ENCODE data around the gene SIN3B.

SIN3B gene

DNA sequence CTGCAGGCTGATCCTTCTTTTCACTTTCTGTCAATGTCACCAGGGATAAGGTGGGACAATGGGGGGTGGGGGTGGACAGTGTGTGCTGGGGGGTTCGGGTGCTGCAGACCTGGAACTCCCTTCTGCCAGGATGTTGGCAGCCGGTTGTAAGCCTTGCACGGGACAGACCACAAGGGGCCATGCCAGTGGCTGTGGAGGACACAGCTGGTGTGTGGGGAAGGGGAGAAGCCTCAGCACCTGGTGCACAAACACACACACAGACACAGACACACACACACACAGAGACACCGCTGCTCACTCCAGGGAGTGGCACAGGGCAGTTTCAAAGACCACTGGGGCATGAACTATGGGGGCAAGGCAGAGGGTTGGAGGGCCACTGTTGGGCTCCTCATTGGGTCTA, 63.2 kb downstream of the SIN3B start:
- Histone ChIP-seq H3K27ac (ENCODE audit: low read depth, low read length) (peak overlapping the region; percentile 65), H3K79me2 (ENCODE audit: insufficient read depth, low read length) (no peaks in the 10 kb centered on the region), H2AFZ (ENCODE audit: low read depth, low read length, severe bottlenecking) (no peak overlapping the region), H3K4me2 (ENCODE audit: low read depth, low read length, poor library complexity, severe bottlenecking) (no peak overlapping the region), H3K9me2 (replicated peaks; ENCODE audit: insufficient read depth, low read length) (no peaks in the 10 kb centered on the region), H3K27me3 (ENCODE audit: low read length) (no peaks in the 10 kb centered on the region), H3F3A (ENCODE audit: insufficient read depth) (no peaks in the 10 kb centered on the region), H3K9me3 (ENCODE audit: insufficient read depth, low read length) (no peaks in the 10 kb centered on the region), H4K20me1 (ENCODE audit: low read depth, low read length) (no peaks in the 10 kb centered on the region), H3K4me3 (ENCODE audit: insufficient read depth, low read length, poor library complexity, severe bottlenecking) (no peak overlapping the region), H3K36me3 (ENCODE audit: low read length) (no peaks in the 10 kb centered on the region), H3K9ac (ENCODE audit: low read length) (no peak overlapping the region)
- TF ChIP-seq EZH2phosphoT487 (conservative IDR thresholded peaks at IDR 0.05; ENCODE audit: low read length) = no peak
- TF ChIP-seq, protein P1, sequence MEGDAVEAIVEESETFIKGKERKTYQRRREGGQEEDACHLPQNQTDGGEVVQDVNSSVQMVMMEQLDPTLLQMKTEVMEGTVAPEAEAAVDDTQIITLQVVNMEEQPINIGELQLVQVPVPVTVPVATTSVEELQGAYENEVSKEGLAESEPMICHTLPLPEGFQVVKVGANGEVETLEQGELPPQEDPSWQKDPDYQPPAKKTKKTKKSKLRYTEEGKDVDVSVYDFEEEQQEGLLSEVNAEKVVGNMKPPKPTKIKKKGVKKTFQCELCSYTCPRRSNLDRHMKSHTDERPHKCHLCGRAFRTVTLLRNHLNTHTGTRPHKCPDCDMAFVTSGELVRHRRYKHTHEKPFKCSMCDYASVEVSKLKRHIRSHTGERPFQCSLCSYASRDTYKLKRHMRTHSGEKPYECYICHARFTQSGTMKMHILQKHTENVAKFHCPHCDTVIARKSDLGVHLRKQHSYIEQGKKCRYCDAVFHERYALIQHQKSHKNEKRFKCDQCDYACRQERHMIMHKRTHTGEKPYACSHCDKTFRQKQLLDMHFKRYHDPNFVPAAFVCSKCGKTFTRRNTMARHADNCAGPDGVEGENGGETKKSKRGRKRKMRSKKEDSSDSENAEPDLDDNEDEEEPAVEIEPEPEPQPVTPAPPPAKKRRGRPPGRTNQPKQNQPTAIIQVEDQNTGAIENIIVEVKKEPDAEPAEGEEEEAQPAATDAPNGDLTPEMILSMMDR (IDR thresholded peaks at IDR 0.05; ENCODE audit: insufficient read depth, low read length, poor library complexity, severe bottlenecking) = no peak

DNA sequence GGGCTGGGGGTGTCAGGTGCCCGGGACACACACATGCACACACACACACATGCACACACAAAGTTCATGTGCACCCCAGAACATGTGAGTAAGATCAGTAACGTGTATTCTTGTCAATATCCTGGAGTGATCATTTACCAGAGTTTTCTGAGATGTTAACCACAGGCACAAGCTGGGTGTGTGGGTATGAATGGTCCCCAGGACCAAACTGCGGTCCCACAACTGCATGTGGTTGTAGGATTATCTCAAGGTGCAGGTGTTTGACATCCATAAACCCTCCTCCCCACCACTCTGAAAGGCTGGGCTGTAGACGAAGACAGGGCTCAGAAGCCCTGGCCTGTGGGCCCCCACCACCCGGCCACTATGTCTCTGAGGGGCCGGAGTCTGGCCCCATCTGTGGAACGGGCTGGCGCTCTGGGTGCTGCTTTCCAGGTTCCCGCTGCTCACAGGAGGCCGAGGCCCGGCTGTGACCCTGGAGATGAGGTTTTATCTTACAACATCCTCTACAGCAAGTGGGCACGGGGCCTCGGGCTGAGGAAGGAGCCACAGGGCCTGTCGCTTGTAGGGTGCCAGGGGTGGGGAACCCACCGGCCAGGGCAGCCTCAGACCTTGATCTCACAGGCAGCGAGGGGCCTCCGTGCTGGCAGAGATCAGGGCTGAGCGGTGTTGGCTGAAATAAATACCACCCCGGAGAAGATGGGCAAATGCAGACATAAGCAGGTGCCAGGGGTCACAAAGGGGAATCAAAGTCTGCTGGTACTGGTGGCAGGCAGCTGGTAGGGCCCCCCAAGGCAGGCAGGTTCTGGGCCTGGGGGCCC, 63.9 kb downstream of the SIN3B start:
- no peaks in the 10 kb centered on the region for H3F3A ChIP-seq (ENCODE audit: insufficient read depth)
- H4K20me1 ChIP-seq (ENCODE audit: low read depth, low read length) = no peaks in the 10 kb centered on the region
- H3K9me3 ChIP-seq (ENCODE audit: insufficient read depth, low read length) = no peaks in the 10 kb centered on the region
- peak overlapping the region; percentile 1; the same call in 1 of the 2 replicates for H3K9ac ChIP-seq (ENCODE audit: low read length)
- no peaks in the 10 kb centered on the region for H3K9me2 ChIP-seq (replicated peaks; ENCODE audit: insufficient read depth, low read length)
- H3K27ac ChIP-seq (ENCODE audit: low read depth, low read length) = peak overlapping the region; percentile 65
- TF ChIP-seq, protein P1 (IDR thresholded peaks at IDR 0.05; ENCODE audit: insufficient read depth, low read length, poor library complexity, severe bottlenecking) = no peak
- TF ChIP-seq EZH2phosphoT487 (conservative IDR thresholded peaks at IDR 0.05; ENCODE audit: low read length) = no peak
- no peaks in the 10 kb centered on the region for H3K27me3 ChIP-seq (ENCODE audit: low read length)
- no peaks in the 10 kb centered on the region for H3K79me2 ChIP-seq (ENCODE audit: insufficient read depth, low read length)
- H3K4me3 ChIP-seq (ENCODE audit: insufficient read depth, low read length, poor library complexity, severe bottlenecking) = no peak overlapping the region
- peak overlapping the region; percentile 11 for H3K4me2 ChIP-seq (ENCODE audit: low read depth, low read length, poor library complexity, severe bottlenecking)
- no peak overlapping the region for H2AFZ ChIP-seq (ENCODE audit: low read depth, low read length, severe bottlenecking)
- no peaks in the 10 kb centered on the region for H3K36me3 ChIP-seq (ENCODE audit: low read length)

DNA sequence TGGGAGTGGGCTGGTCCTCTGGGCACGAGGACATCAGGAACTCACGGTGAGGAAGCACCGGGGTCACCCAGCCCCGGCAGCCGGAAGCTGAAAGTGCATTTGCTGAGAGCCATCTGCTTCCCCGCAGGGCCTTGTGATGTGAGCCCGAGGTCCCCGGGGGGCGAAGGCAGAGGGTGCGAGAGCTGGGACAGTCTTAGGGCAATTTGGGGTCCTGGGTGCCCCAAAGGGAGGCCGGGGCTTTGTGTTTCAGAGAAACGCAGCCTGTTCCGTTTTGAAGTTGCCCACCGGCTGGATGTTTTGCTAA, 64.4 kb downstream of the SIN3B start:
- no peaks in the 10 kb centered on the region for H3K36me3 ChIP-seq (ENCODE audit: low read length)
- no peaks in the 10 kb centered on the region for H3K9me3 ChIP-seq (ENCODE audit: insufficient read depth, low read length)
- H3F3A ChIP-seq (ENCODE audit: insufficient read depth) = no peaks in the 10 kb centered on the region
- H2AFZ ChIP-seq (ENCODE audit: low read depth, low read length, severe bottlenecking) = no peak overlapping the region
- peak overlapping the region; percentile 65 for H3K27ac ChIP-seq (ENCODE audit: low read depth, low read length)
- H3K9me2 ChIP-seq (replicated peaks; ENCODE audit: insufficient read depth, low read length) = no peaks in the 10 kb centered on the region
- no peak overlapping the region for H3K4me3 ChIP-seq (ENCODE audit: insufficient read depth, low read length, poor library complexity, severe bottlenecking)
- no peaks in the 10 kb centered on the region for H4K20me1 ChIP-seq (ENCODE audit: low read depth, low read length)
- no peaks in the 10 kb centered on the region for H3K27me3 ChIP-seq (ENCODE audit: low read length)
- peak overlapping the region; percentile 11 for H3K4me2 ChIP-seq (ENCODE audit: low read depth, low read length, poor library complexity, severe bottlenecking)
- no peaks in the 10 kb centered on the region for H3K79me2 ChIP-seq (ENCODE audit: insufficient read depth, low read length)
- TF ChIP-seq, protein P1 (IDR thresholded peaks at IDR 0.05; ENCODE audit: insufficient read depth, low read length, poor library complexity, severe bottlenecking) = no peak
- TF ChIP-seq EZH2phosphoT487 (conservative IDR thresholded peaks at IDR 0.05; ENCODE audit: low read length) = no peak
- H3K9ac ChIP-seq (ENCODE audit: low read length) = no peak overlapping the region

All from SU-DHL-6 (cell line).